MCF 10A (cell line): ENCODE measurements around the gene NR1H2. TPM values are rescaled to one million over a fixed set of nuclear protein-coding genes. Genes with fewer than 3 reads are reported as not detected.
"Not testable (repeated sequence)": the region's sequence is repeated elsewhere in the genome, so short reads cannot be mapped to it uniquely, and the experiment has no call there.

Experiments
- BruUV-seq: library from RNA; stranded (reverse); fragments of 400-500 nt; replicated peaks from 2 replicates; lab custom pipeline; 2021; lab: Mats Ljungman, UMichigan
- CTCF ChIA-PET: fragments of 300-600 bp; sonication (Branson Sonifier 250); formaldehyde crosslinking; extraction: SDS; loops from one replicate; lab custom pipeline; 2021; ENCODE audit warnings: antibody characterized with exemption, inconsistent platforms; lab: Yijun Ruan, JAX
- POLR2A ChIA-PET: fragments of 300-600, 350-650 bp; sonication (Branson Sonifier 250); formaldehyde crosslinking; extraction: SDS; loops from one replicate; lab custom pipeline; 2020; ENCODE audit warnings: antibody characterized with exemption, inconsistent platforms; lab: Yijun Ruan, JAX
- DNase-seq: peaks from one replicate; pipeline ENCODE4 v3.0.0-alpha.2; 2018; ENCODE audit not compliant: unreplicated experiment
- H3K27ac Mint-ChIP-seq: one replicate; pipeline ENCODE4 v1.8.0; 2022; ENCODE audit warnings: mild to moderate bottlenecking, low read depth, mixed read lengths; ENCODE audit not compliant: unreplicated experiment
- H3K27me3 Mint-ChIP-seq: one replicate; pipeline ENCODE4 v1.8.0; 2022; ENCODE audit warnings: mixed read lengths; ENCODE audit not compliant: insufficient read depth, unreplicated experiment
- H3K36me3 Mint-ChIP-seq: one replicate; pipeline ENCODE4 v1.8.0; 2022; ENCODE audit warnings: mild to moderate bottlenecking, moderate library complexity, mixed read lengths; ENCODE audit not compliant: insufficient read depth, unreplicated experiment
- H3K4me1 Mint-ChIP-seq: one replicate; pipeline ENCODE4 v1.8.0; 2022; ENCODE audit warnings: mixed read lengths; ENCODE audit not compliant: insufficient read depth, unreplicated experiment
- H3K4me3 Mint-ChIP-seq: one replicate; pipeline ENCODE4 v1.8.0; 2022; ENCODE audit warnings: mild to moderate bottlenecking, moderate library complexity, mixed read lengths; ENCODE audit not compliant: unreplicated experiment
- H3K9me3 Mint-ChIP-seq: one replicate; pipeline ENCODE4 v1.8.0; 2022; ENCODE audit warnings: mixed read lengths; ENCODE audit not compliant: unreplicated experiment
- CTCF ChIP-seq: fragments of 200-600 bp; IDR thresholded peaks from one replicate; pipeline ENCODE4 v1.8.0; 2022; ENCODE audit warnings: antibody characterized with exemption, mild to moderate bottlenecking; ENCODE audit not compliant: unreplicated experiment
- intact Hi-C: fragments of 100-400 bp; cut with micrococcal nuclease; formaldehyde crosslinking; loops from 2 replicates; pipeline ENCODE4 v1.14.1; 2022
- total RNA-seq: library from RNA; stranded (reverse); gene quantifications from 2 replicates; pipeline ENCODE4 v1.2.3, GENCODE V29; 2022

The NR1H2 gene
- total RNA-seq, 1 experiment from 2014 or later, result 62.0 TPM

GRCh38 chr19:50340331-50340730 lies 35.9 kb upstream of the NR1H2 start:
- Mint-ChIP-seq H3K27me3 (no peaks in the 10 kb centered on the region), H3K27ac (no peak overlapping the region), H3K9me3 (peaks cover 5% of the 10 kb centered on the region), H3K4me1 (no peaks in the 10 kb centered on the region), H3K4me3 (no peak overlapping the region), H3K36me3 (no peaks in the 10 kb centered on the region)
- no peak for DNase-seq
- POLR2A ChIA-PET, result no interaction called here
- CTCF ChIA-PET, result interaction anchor here (0.7 to 1.8 kb wide), 2 partner anchors 17 to 830 kb away, joined by 3 to 5 read pairs; no protein-coding TSS in a partner anchor
- intact Hi-C loops, result no loop called here
- BruUV-seq, result no TSS peak
- TF ChIP-seq CTCF, result no peak

GRCh38 chr19:50341091-50341564 lies 35.1 kb upstream of the NR1H2 start:
- TF ChIP-seq CTCF, result no peak

GRCh38 chr19:50344661-50345318 lies 31.5 kb upstream of the NR1H2 start:
- Mint-ChIP-seq H3K36me3 (peaks cover 6% of the 10 kb centered on the region), H3K27me3 (no peaks in the 10 kb centered on the region), H3K4me1 (no peaks in the 10 kb centered on the region), H3K9me3 (no peaks in the 10 kb centered on the region), H3K27ac (no peak overlapping the region), H3K4me3 (no peak overlapping the region)
- no peak for DNase-seq
- no TSS peak for BruUV-seq
- POLR2A ChIA-PET, result no interaction called here
- intact Hi-C loops, result no loop called here
- no peak for TF ChIP-seq CTCF
- CTCF ChIA-PET, result interaction anchor here (0.9 kb wide), 1 partner anchor 11 kb away, joined by 3 read pairs; no protein-coding TSS in a partner anchor

More at GRCh38 chr19:50341091-50341564, 35.1 kb upstream of the NR1H2 start:
- Mint-ChIP-seq H3K4me1 (no peaks in the 10 kb centered on the region), H3K27me3 (no peaks in the 10 kb centered on the region), H3K9me3 (no peaks in the 10 kb centered on the region), H3K36me3 (no peaks in the 10 kb centered on the region), H3K4me3 (no peak overlapping the region), H3K27ac (no peak overlapping the region)
- no peak for DNase-seq
- no TSS peak for BruUV-seq
- CTCF ChIA-PET, result interaction anchor here (1.8 kb wide), 1 partner anchor 16 kb away, joined by 5 read pairs; no protein-coding TSS in a partner anchor
- intact Hi-C loops, result no loop called here
- POLR2A ChIA-PET, result no interaction called here

GRCh38 chr19:50347089-50347581 lies 29.1 kb upstream of the NR1H2 start:
- intact Hi-C loops, H3K27ac Mint-ChIP-seq, H3K4me3 Mint-ChIP-seq, H3K4me1 Mint-ChIP-seq, H3K9me3 Mint-ChIP-seq, BruUV-seq, H3K36me3 Mint-ChIP-seq, H3K27me3 Mint-ChIP-seq, DNase-seq: not testable (repeated sequence)
- CTCF ChIA-PET, result interaction anchor here (0.6 kb wide), 1 partner anchor 20 kb away, joined by 4 read pairs; no protein-coding TSS in a partner anchor
- POLR2A ChIA-PET, result interaction anchor here (0.7 kb wide), 1 partner anchor 110 kb away, joined by 3 read pairs; no protein-coding TSS in a partner anchor
